ENCODE measurements around the gene SLC35E2B. TPM values are rescaled to one million over a fixed set of nuclear protein-coding genes. Genes with fewer than 3 reads are reported as not detected.
"Not testable (repeated sequence)": the region's sequence is repeated elsewhere in the genome, so short reads cannot be mapped to it uniquely, and the experiment has no call there.

The SLC35E2B gene
- total RNA-seq, 2 donors from 2014 or later = 15.3 to 24.6 TPM

DNA sequence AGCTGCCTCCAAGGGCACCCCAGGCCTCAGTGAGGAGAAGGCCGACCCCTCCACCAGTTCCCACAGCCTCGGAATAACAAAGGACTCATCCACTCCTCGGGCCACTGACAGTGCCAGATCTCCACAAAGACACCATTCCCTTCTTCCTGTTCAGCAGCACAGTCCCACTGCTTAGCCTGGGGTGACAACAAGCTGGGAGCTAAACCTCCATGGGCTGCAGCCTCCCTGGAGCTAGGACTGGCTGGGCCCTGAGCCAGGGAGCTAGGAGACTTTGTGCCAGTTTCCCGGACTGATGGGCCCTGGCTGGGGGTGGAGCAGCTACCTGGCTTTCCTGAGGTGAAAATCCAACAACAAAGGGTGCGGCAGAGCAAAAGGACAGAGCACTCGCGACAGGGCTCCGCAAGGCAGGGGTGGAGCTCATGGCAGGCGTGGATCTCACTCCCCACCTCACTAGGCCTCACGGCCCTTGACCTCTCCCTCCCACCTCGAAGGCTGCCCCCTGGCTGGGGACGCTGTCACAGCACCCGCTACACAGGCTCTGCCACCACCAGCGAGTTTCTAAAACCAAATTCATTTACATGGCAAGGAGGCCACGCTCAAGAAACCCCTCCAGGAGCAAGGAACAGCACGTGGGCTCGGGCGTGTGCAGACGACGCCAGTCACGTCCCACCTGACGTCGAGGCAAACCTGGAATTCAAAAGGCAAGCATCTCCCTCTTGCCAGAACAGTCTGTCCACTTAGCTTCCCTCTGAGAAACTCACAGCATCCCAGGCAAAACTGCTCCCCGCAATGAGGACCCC lies 13.8 kb downstream of the SLC35E2B start:
- ATAC-seq (peak in 1 of 2 donors; percentile 8), DNase-seq (no peak)
- intact Hi-C loops (cut with DNase I) = no loop called here

DNA sequence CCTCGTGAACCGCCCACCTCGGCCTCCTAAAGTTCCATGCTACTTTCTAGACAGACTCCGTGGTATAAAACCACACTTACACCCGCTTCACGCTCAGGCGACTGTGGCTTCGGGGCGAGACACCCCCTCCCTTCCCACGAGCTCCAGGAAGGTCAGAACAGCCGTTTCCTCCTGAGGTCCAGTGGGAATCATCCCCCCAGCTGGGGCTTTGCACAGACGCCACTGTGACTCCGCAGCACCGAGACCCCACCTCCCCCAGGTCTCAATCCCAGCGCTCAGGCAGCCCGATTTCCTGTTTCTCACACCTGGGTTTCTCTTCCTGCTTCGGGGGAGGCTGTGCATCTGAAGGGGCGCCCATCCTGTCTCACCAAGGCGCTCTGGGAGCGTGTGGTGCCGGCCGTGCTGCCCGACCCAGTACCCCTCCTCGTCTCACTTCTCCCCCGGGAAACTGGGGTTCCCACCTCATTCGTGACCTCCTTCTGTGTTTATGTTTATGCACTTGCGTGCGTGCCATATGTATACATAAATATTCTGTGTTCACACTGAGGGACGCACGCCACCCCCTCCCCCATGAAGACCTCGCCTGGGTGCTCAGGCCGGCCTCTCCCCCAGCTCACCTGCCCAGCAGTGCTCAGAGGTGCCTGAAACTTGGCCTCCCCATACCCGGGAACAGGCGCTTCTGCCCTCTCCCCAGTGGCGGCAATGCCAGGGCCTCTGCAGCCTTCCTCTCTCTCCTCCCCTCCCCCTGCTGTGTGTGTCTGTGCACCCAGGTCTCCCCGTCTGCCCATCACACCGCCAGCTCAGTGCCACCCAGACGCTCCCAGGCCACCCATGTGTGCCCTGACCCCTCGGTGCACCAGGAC lies 14.6 kb downstream of the SLC35E2B start:
- DNase-seq (no peak), ATAC-seq (peak; percentile 8 to 42)
- intact Hi-C loops (cut with DNase I) = no loop called here

DNA sequence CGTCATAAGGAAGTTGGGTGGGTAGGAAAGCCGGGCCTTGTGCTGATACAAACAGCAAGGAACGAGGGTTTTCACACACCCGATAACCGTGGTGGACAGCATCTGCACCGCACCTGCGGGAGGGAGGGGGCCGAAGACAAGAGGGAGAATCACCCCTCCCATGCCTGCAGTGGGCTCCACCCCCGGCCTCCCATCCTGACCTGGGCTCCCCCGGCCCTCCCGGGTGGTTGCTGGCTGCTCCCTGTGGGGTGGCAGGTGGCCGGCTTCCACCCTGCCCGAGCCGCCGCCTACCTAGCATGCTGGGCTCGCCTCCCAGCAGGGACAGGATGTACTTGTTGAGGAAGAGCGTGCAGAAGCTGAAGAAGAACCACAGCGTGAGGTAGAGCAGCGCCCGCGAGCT lies 16.5 kb downstream of the SLC35E2B start:
- DNase-seq; ATAC-seq; intact Hi-C loops (cut with DNase I): not testable (repeated sequence)

DNA sequence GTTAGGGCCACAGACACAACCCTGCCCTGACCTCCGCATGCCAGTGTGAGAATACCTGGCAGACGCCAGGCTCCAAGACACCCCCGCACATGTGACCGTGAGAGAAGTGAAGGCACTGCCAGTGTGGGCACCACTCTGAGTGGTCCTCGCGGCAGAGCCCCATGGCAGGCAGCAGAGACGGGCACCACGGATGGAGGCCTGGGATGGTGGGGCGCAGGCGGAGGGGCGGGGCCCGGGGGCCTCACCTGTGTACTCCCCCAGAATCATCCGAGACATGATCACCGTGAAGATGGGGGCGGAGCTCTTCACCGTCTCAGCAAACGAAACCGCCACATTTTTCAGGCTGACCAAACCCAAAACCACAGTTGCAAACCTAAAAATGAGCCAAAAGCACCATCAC lies 17.4 kb downstream of the SLC35E2B start:
- DNase-seq; intact Hi-C loops (cut with DNase I); ATAC-seq: not testable (repeated sequence)

DNA sequence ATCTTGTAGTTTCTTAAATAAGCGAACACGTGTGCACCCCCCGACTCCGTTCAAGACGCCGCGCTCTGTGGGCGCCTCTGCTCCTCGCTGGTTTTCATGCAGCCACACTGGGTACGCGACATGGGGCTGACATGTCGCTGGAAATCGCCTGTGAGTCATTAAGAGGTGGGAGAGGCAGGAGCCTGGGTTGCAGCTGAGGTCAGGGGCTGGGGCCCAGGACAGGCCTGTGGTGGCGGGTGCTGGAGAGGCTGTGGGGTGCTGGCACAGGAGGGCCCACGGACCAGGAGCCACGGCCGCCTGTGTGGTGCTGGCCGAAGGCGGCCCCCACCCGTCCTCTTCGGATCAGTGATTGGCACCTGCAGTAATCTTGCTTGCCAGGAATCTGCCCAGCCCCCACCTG lies 17.8 kb downstream of the SLC35E2B start:
- DNase-seq; ATAC-seq; intact Hi-C loops (cut with DNase I): not testable (repeated sequence)

DNA sequence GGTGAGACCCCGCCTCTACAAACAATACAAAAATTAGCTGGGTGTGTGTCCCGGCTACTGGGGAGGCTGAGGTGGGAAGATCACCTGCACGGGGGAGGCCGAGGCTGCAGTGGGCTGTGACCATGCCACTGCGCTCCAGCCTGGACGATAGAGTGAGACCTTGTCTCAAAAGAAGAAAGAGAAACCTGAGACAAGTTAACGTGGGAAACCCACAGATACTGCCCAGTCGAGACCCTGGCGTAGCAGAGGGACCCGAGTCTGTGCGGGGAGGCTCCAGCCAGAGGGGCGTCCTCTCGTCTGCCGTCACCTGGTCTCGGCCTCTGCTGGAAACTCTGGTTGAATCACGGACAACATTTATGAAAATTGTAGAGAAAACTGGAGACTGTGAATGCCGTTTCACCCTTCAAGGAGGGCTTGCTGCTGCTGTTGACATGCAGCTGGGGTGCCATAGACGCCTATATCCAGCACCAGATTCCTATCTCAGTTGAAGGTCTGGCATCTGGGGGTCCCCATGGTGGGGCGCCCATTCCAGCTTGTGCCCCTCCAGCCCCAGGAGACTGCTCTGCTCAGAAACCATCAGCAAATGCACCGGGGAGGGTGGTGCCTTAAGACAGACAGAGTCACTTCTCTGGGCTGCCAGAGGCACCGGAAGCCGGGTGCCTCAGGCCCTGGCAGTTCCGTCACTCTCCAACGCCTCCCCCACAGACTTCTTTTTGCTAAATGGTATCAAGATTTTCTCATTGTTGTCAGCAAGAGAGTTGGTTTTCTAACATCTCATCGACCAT lies 20.2 kb downstream of the SLC35E2B start:
- peak; percentile 4 for DNase-seq
- intact Hi-C loops (cut with DNase I) = no loop called here

DNA sequence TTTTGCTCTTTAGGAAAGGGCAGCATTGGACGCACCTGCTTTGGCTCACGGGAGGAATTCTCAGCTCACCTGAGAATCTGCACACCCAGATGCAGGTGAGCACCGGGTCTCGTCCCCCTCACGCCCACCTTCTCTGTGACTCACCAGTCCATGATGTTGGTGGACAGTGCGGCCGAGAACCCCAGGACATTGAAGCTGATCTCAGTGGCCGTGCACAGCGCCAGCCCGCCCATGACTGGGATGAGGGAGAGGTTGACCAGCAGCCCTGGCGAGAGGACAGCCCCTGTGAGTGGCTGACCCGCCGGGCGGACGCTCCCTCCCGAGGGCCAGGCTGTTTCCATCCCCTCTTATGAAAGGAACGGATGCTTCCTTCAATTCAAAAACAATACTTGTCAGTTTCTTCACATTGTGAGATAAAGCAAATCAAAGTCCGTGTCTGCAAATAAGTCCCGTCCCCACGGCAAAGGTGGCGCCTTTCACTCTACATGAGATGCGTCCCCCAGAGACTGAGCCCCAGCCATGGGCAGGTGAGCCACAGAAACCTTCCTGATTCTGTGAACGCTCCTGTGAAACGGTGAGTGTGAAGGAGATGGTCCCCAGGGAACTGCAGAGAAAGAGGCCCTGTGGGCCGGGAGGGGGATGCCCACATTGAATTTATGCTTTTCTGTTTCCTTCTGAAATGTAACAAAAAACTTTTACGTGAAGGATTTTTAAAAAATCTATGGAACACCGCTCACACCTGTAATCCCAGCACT lies 21.1 kb downstream of the SLC35E2B start:
- intact Hi-C loops (cut with DNase I) = no loop called here
- DNase-seq = peak; percentile 1
- ATAC-seq = no peak

More for the DNA sequence above, 20.2 kb downstream of the SLC35E2B start:
- no peak for ATAC-seq

DNA sequence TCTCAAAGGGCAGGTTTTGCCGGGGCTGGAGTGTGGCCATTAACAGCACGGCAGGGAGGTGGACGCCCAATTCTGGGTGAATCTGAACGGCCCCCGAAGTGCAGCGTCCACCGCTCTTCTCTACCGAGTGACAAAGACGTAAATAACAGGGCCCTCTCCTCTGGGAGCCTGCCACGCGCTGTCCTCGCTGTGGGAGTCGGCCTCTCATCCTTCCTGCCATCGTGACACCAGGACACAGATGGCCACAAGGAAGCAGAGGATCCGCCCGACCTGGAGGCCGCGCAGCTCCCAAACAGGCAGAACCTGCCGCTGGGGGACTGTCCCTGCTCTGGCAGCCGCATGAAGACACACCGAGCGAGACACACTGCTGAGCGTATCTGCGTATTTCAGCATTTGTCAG lies 21.7 kb downstream of the SLC35E2B start:
- DNase-seq (no peak), ATAC-seq (no peak)
- intact Hi-C loops (cut with DNase I) = no loop called here

DNA sequence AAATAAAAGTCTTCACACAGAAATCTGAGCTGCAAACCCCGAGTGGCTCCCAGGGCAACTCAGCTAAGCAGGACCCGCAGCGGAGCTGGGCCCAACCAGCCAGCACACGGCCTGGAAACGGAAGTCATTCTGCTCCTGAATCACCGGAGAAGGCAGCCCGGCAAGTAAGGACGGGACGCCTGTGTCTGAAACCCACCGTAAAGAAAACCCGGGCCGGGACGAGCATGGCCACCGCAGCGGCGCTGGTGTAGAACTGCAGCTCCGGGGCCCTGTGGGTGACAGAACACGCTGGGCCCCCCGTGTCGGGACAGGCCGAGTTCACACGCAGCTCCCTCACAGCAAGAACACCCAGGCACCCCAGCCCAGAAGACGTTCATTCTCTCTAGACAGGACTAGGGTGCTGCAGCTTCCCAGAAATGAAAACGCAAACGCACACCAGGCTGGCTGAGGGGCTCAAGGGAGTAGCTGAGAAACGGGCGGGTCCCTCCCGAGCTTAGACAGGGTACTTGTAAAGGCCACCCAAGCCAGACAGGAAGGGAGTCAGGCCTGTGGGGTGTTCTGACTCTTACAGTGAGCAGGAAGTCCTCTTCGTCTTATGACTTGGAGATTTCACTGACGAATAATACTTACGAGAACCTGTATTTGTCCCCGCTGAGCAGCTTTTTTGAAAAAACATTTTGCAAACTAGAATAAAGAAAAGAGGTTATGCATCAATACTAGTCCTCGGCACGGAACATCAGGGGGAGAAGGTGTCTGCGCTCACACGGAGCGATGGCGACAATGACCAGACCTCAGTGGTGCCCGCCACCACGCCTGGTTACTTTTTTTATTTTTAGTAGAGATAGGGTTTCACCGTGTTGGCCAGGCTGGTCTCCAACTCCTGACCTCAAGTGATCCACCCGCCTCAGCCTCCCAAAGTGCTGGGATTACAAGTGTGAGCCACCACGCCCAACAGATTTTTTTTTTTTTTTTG lies 22.8 kb downstream of the SLC35E2B start:
- ATAC-seq = peak in 1 of 2 donors; percentile 19
- DNase-seq = no peak
- intact Hi-C loops (cut with DNase I) = no loop called here

DNA sequence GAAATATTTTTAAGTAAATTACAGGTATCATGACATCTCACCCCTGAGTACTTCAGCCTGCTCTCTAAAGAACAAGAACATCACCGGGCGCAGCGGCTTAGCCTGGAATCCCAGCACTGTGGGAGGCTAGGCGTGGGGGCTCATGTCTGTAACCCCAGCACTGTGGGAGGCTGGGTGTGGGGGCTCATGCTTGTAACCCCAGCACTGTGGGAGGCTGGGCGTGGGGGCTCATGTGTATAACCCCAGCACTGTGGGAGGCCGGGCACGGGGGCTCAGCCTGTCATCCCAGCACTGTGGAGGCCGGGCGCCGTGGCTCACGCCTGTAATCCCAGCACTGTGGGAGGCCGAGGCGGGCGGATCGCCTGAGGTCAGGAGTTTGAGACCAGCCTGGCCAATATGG lies 26.1 kb downstream of the SLC35E2B start:
- intact Hi-C loops (cut with DNase I) = no loop called here
- ATAC-seq (no peak), DNase-seq (no peak)

DNA sequence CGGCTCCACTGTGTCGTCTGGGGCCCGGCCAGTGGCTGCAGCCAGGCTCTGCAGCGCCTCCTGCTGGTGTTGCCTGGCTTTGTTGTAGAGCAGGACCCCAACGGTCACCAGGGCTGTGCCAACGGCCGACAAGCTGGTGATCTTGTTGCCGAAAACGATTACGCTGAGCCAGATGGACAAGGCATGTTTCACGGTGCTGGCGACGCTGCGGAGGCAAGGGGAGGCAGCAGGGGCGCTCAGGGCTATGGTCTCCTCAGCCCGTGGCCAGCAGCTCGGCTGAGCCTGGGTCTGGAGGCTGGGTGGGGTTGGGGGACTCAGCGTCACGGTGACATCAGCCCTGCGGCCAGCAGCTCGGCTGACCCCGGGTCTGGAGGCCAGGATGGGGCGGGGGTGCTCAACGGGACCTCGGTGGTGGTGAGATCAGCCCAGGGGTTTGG lies 26.8 kb downstream of the SLC35E2B start:
- intact Hi-C loops (cut with DNase I) = no loop called here
- ATAC-seq (no peak), DNase-seq (no peak)

DNA sequence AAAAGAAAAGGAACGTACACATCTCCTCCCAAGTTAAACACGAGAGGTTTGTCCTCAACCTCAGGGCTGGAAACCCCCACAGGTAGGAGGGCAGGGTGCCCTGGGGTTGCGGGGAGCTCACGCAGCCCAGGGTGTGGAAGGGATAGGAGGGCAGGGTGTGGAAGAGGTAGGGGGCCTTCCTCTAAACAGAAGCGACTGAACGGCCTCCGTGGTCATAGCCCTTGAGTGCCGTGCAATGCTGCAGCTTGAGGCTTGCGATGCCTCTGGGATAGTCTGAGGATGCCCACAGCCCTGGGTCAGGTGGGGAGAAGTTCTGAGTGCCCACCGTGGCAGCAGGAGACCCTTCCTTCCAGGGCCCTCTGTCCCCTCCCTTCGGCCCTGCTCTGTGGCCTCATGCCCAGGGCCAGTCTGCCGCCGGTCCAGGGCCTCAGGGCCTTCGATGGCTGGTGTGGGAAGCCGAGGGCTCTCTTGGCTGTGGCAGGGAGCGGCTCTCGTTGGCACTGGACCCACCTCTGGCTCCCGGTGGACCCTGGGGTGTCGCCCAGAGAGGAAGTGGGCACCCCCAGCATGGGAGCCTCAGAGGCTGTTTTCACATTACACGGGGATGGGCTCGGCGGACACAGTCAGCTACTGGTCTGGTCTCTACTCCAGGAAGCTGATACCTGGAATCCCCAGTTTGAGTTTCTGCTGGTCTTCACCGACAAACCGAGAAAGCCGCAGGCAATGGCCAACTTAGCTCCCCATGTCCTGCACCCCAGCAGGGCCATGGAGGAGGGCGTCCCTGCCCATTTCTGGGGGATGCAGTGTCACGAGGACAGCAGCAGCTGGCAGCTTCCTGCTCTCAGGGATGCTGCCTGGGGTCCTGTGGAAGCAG lies 27.4 kb downstream of the SLC35E2B start:
- no peak for ATAC-seq
- no peak for DNase-seq
- intact Hi-C loops (cut with DNase I) = no loop called here

DNA sequence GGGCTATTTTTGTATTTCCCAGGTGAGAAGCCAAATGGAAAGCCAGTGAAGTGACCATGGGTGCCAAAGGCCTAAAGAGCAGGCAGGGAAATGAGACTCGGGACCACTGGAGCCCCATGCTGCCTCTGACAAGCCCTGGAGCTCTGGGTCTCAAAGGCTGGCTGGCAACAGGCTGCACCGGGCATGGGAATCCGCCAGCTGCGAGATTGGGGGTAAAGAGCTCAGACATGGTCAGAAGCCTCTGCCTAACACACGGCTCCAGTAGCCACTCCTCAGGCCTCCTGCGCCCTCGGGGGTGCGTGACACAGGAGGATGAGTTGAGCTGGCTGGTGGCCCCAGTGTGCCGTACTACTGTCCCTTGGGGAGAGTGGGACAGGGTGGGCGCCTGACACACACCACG lies 28.3 kb downstream of the SLC35E2B start:
- ATAC-seq; DNase-seq; intact Hi-C loops (cut with DNase I): not testable (repeated sequence)

DNA sequence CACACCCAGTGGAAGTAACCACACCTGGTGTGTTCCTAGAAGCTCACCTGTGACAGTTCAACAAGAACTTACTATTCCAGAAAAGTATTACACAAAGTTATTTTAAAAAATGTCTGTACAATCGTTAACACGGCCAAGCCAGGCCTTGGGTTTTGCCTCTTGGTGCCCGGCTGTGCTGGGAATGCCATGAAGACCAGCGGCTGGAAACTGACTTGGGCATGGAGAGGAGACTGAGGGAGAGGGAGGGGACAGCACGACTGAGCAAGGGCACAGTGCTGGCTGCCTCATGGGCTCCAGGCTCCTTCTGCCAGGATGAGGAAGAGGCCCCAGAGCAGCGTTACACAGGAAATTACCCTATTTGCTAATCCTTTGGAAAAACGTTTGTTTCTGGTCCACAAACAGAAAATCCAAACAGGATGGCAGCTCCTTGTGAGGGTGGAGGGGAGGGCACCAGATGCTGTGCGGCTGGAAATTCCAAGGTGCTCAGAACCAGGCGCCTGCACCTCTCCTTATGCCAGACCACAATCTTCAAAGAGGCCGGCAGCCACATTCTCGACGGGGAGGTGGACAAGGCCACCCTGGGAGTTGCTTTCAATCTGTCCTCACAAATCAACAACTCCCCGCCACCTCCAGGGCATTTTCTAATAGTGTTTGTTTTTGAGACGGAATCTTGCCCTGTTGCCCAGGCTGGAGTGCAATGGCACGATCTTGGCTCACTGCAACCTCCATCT lies 29.6 kb downstream of the SLC35E2B start:
- DNase-seq; ATAC-seq; intact Hi-C loops (cut with DNase I): not testable (repeated sequence)

DNA sequence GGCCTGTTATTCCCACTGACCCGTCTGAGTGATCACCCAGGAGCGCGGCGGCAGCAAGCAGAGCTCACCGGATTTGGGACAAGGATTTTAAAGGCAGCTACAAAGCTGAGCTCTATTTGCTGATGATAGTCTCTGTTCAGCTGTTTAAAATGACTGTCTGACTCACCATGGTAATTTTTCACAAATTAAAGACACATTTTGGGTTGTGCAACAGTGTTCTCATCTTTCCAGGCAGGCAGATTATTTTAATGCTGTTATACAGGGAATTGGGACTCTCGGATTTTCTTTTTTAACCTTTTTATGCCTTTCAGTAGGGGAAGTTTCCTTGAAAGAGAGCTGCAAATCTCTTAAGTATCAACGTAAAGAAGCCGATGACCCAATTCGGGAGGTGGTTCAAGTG lies 30.2 kb downstream of the SLC35E2B start:
- ATAC-seq; DNase-seq; intact Hi-C loops (cut with DNase I): not testable (repeated sequence)

Measured in left cardiac atrium (tissue), 4 donors.